RWPE2 (cell line): ENCODE results near the gene SIDT2.

Source experiments
- ATAC-seq: fragments of 200-7000 bp; cut with Tn5 transposase; 3 replicates; pipeline ENCODE4 v1.9.1; 2021; ENCODE audit warnings: low read depth
- DNase-seq: peaks from one replicate; pipeline ENCODE4 v3.0.0-alpha.2; 2020; ENCODE audit warnings: low spot score
- H3K27ac ChIP-seq: fragments of 450-650 bp; 2 replicates; pipeline ENCODE4 v1.5.1; 2017; ENCODE audit warnings: mild to moderate bottlenecking; ENCODE audit not compliant: poor library complexity, severe bottlenecking
- H3K27me3 ChIP-seq: fragments of 250-450 bp; sonication (Bioruptor Pico); 2 replicates; pipeline ENCODE4 v1.5.1; 2021; ENCODE audit warnings: mild to moderate bottlenecking, moderate library complexity; ENCODE audit not compliant: insufficient read depth, poor library complexity, severe bottlenecking
- H3K36me3 ChIP-seq: fragments of 250-450 bp; sonication (Bioruptor Pico); 2 replicates; pipeline ENCODE4 v1.5.1; 2020; ENCODE audit warnings: low read depth, mild to moderate bottlenecking, moderate library complexity
- H3K4me1 ChIP-seq: fragments of 250-450 bp; sonication (Bioruptor Pico); 2 replicates; pipeline ENCODE4 v1.5.1; 2021; ENCODE audit warnings: mild to moderate bottlenecking, moderate library complexity; ENCODE audit not compliant: insufficient read depth, poor library complexity, severe bottlenecking
- H3K4me3 ChIP-seq: fragments of 250-450 bp; sonication (Bioruptor Pico); 2 replicates; pipeline ENCODE4 v1.5.1; 2021; ENCODE audit warnings: mild to moderate bottlenecking, moderate library complexity; ENCODE audit not compliant: severe bottlenecking
- H3K9me3 ChIP-seq: fragments of 250-450 bp; sonication (Bioruptor Pico); 2 replicates; pipeline ENCODE4 v1.5.1; 2021; ENCODE audit warnings: mild to moderate bottlenecking, moderate library complexity; ENCODE audit not compliant: severe bottlenecking
- CTCF ChIP-seq: fragments of 450-650 bp; IDR thresholded peaks from one replicate; pipeline ENCODE4 v1.5.1; 2017; ENCODE audit warnings: mild to moderate bottlenecking, moderate library complexity; ENCODE audit not compliant: poor library complexity, severe bottlenecking

SIDT2 gene

DNA sequence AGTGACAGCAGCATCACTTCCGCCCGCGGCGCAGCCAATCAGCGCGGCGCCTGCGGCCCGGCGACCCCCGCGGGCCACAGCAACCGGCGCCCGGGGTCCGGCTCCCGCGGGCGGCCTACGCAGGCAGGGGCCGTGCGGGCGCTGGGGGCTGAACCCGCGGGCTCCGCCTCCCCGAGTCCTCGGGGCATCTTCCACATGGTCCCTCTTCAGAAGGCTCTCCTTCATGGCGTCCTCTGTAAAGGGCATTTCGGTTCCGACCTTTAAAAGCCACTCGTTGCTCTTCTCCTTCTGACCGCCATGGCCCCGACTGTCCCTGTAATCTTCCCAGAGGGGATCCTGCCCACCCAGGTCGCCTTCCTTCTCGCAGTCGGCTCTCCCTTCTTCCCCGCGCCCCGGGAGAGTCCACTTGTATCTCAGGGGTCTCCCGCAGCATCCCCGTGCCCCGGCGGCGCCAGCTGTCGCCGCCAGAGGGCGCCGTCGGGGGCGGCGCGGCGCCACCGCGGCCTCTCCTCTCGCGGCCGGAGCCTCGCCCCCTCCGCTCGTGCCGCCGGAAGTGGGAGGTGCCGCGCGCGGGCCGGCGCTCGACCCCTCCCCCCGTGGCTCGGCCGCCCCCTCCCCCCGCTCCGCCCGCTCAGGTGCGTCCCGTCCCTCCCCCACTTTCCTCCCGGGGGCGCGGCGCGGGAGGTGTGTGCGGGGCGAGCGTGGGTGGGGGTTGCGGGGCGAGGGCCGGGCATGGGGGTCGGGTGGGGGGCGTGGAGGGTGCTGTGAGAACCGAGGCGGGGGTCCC, 53.7 kb downstream of the SIDT2 start, which contains the start of gene RNF214:
TSS of gene RNF214 (plus strand) at position 580 of the 787 bp plus-strand sequence. CDS start 1,602 bp downstream, outside the sequence.
- peak; percentile 97 for TF ChIP-seq CTCF
- DNase-seq, result peak; percentile 70
- peak within 1 kb of the TSS; percentile 57 for H3K27ac ChIP-seq
- H3K27me3 ChIP-seq, result no peaks in the 10 kb centered on the region
- no peaks in the 10 kb centered on the region for H3K9me3 ChIP-seq
- peak; percentile 75 for ATAC-seq
- H3K4me3 ChIP-seq, result peak within 1 kb of the TSS; percentile 100
- H3K36me3 ChIP-seq, result peaks cover 41% of the 10 kb centered on the region
- no peaks in the 10 kb centered on the region for H3K4me1 ChIP-seq

GRCh38 chr11:117232911-117233409, 54.4 kb downstream of the SIDT2 start:
- peak; percentile 54 for DNase-seq
- H3K4me3 ChIP-seq, result peak overlapping the region; percentile 100
- no peak for TF ChIP-seq CTCF
- 0 out of 3 replicates have a peak, but pooled peaks have one; percentile 8 for ATAC-seq
- no peaks in the 10 kb centered on the region for H3K9me3 ChIP-seq
- no peaks in the 10 kb centered on the region for H3K4me1 ChIP-seq
- no peaks in the 10 kb centered on the region for H3K27me3 ChIP-seq
- H3K36me3 ChIP-seq, result peaks cover 39% of the 10 kb centered on the region
- H3K27ac ChIP-seq, result peak overlapping the region; percentile 57

GRCh38 chr11:117238221-117238620, 59.7 kb downstream of the SIDT2 start:
- ATAC-seq, result no peak
- no peak overlapping the region for H3K4me3 ChIP-seq
- DNase-seq, result no peak
- H3K27ac ChIP-seq, result no peak overlapping the region
- H3K4me1 ChIP-seq, result peaks cover 3% of the 10 kb centered on the region
- no peaks in the 10 kb centered on the region for H3K27me3 ChIP-seq
- H3K36me3 ChIP-seq, result peaks cover 62% of the 10 kb centered on the region
- H3K9me3 ChIP-seq, result no peaks in the 10 kb centered on the region
- no peak for TF ChIP-seq CTCF

- Histone ChIP-seq H3K4me1 (peaks cover 3% of the 10 kb centered on the region), H3K36me3 (peaks cover 72% of the 10 kb centered on the region), H3K9me3 (no peaks in the 10 kb centered on the region), H3K27me3 (no peaks in the 10 kb centered on the region), H3K4me3 (no peak overlapping the region), H3K27ac (peak overlapping the region; percentile 44)
- peak; percentile 57 for TF ChIP-seq CTCF
- ATAC-seq, result peak; percentile 96
- no peak for DNase-seq
Measured at GRCh38 chr11:117239295-117239694, 60.8 kb downstream of the SIDT2 start.
